Hematopoietic multipotent progenitor cell treated with erythropoietin and hydrocortisone succinate and interleukin-3 and kit ligand, for 6 days (in vitro differentiated cells): Measurements from ENCODE around the gene WDR26.
"Not testable (repeated sequence)": the region's sequence is repeated elsewhere in the genome, so short reads cannot be mapped to it uniquely, and the experiment has no call there.

Experiments used
- DNase-seq: peaks from one replicate; pipeline ENCODE4 v3.0.0-alpha.2; 2015

WDR26 gene

GRCh38 chr1:224433701-224434672 lies 610 bp downstream of the WDR26 start:
- DNase-seq: peak; percentile 31

GRCh38 chr1:224433041-224433691 lies 1.4 kb downstream of the WDR26 start:
- peak; percentile 44 for DNase-seq

GRCh38 chr1:224432672-224433040 lies 1.9 kb downstream of the WDR26 start:
- DNase-seq: peak; percentile 44

- no peak for DNase-seq
These were observed 2.5 kb downstream of the WDR26 start for GRCh38 chr1:224432146-224432545.

- no peak for DNase-seq
These were observed 2.9 kb downstream of the WDR26 start for GRCh38 chr1:224431726-224432125.

GRCh38 chr1:224430511-224431113 lies 4.0 kb downstream of the WDR26 start:
- DNase-seq: peak; percentile 78

GRCh38 chr1:224429616-224430326 lies 4.8 kb downstream of the WDR26 start:
- no peak for DNase-seq

GRCh38 chr1:224428713-224429112 lies 5.9 kb downstream of the WDR26 start:
- DNase-seq: not testable (repeated sequence)

- DNase-seq: no peak
These were observed 7.3 kb downstream of the WDR26 start for GRCh38 chr1:224427346-224427745.

- not testable (repeated sequence) for DNase-seq
These were observed 7.7 kb downstream of the WDR26 start for GRCh38 chr1:224426869-224427268.

GRCh38 chr1:224425279-224425884 lies 9.2 kb downstream of the WDR26 start:
- DNase-seq: no peak

- no peak for DNase-seq
These were observed 14.5 kb downstream of the WDR26 start for GRCh38 chr1:224420106-224420505.

GRCh38 chr1:224411766-224412165 lies 22.8 kb downstream of the WDR26 start:
- DNase-seq: no peak

GRCh38 chr1:224408294-224408590 lies 26.4 kb downstream of the WDR26 start:
- DNase-seq: no peak

- DNase-seq: no peak
These were observed 26.9 kb downstream of the WDR26 start for GRCh38 chr1:224407571-224408293.

- DNase-seq: no peak
These were observed 28.4 kb downstream of the WDR26 start for GRCh38 chr1:224406216-224406615.

- no peak for DNase-seq
These were observed 29.0 kb downstream of the WDR26 start for GRCh38 chr1:224405604-224405970.

GRCh38 chr1:224404916-224405603 lies 29.5 kb downstream of the WDR26 start:
- no peak for DNase-seq

GRCh38 chr1:224402472-224403036 lies 32.0 kb downstream of the WDR26 start:
- no peak for DNase-seq

GRCh38 chr1:224399887-224400286 lies 34.7 kb downstream of the WDR26 start:
- no peak for DNase-seq

- no peak for DNase-seq
These were observed 41.3 kb downstream of the WDR26 start for GRCh38 chr1:224393294-224393693.
